Vagina (tissue), 2 donors: Measurements from ENCODE around the gene ASGR2. TPM values are rescaled to one million over a fixed set of nuclear protein-coding genes. Genes with fewer than 3 reads are reported as not detected.
"Not testable (repeated sequence)": the region's sequence is repeated elsewhere in the genome, so short reads cannot be mapped to it uniquely, and the experiment has no call there.

Source experiments
- DNase-seq, 2 donors: peaks; one replicate each; pipeline ENCODE4 v3.0.0-alpha.2; 2017; ENCODE audit errors: extremely low spot score in 2 of 2
- H3K27ac ChIP-seq: fragments of 200-600 bp; sonication (generic); one replicate; pipeline ENCODE4 v1.5.1; 2019
- H3K27me3 ChIP-seq: fragments of 200-600 bp; sonication (generic); one replicate; pipeline ENCODE4 v1.5.1; 2019
- H3K36me3 ChIP-seq, 2 donors: fragments of 200-600 bp; sonication (generic); one replicate each; pipeline ENCODE4 v1.5.1; 2017 to 2019
- H3K4me1 ChIP-seq: fragments of 200-600 bp; sonication (generic); one replicate; pipeline ENCODE4 v1.5.1; 2019
- H3K4me3 ChIP-seq, 2 donors: fragments of 200-600 bp; sonication (generic); 1 replicate in 1 of 2; 2 replicates in 1 of 2; pipeline ENCODE4 v1.5.1; 2016 to 2019
- H3K9me3 ChIP-seq: fragments of 200-600 bp; sonication (generic); one replicate; pipeline ENCODE4 v1.5.1; 2019
- POLR2A ChIP-seq, 2 donors: fragments of 450-650 bp; IDR thresholded peaks; one replicate each; pipeline ENCODE4 v1.6.1; 2017; ENCODE audit warnings: antibody characterized with exemption in 2 of 2, mild to moderate bottlenecking in 2 of 2, moderate library complexity in 2 of 2
- POLR2AphosphoS5 ChIP-seq, 2 donors: sonication (generic); formaldehyde crosslinking; IDR thresholded peaks; one replicate each; pipeline ENCODE4 v1.9.0; 2017; ENCODE audit warnings: antibody characterized with exemption in 2 of 2, mild to moderate bottlenecking in 2 of 2, low read depth in 1 of 2; ENCODE audit not compliant: insufficient read depth in 1 of 2
- intact Hi-C: fragments of 100-400 bp; cut with DNase I; formaldehyde crosslinking; loops from one replicate; pipeline ENCODE4 v1.15.1; 2023
- total RNA-seq: library from RNA; depleted of rRNA; stranded (reverse); fragments of >200 nt; gene quantifications from one replicate; pipeline ENCODE4 v1.2.3, GENCODE V29; 2016
- TF ChIP-seq, protein P1 (sequence below), 3 experiments: fragments of 450-650 bp in 2 of 3; fragments of 200-600 bp in 1 of 3; sonication (generic) in 1 of 3; IDR thresholded peaks; one replicate each; pipeline ENCODE4 v1.5.1; 2017 to 2019; ENCODE audit warnings: antibody characterized with exemption in 3 of 3, mild to moderate bottlenecking in 2 of 3, moderate library complexity in 2 of 3

The ASGR2 gene
- total RNA-seq, 1 donor from 2014 or later = 2.7 TPM

DNA sequence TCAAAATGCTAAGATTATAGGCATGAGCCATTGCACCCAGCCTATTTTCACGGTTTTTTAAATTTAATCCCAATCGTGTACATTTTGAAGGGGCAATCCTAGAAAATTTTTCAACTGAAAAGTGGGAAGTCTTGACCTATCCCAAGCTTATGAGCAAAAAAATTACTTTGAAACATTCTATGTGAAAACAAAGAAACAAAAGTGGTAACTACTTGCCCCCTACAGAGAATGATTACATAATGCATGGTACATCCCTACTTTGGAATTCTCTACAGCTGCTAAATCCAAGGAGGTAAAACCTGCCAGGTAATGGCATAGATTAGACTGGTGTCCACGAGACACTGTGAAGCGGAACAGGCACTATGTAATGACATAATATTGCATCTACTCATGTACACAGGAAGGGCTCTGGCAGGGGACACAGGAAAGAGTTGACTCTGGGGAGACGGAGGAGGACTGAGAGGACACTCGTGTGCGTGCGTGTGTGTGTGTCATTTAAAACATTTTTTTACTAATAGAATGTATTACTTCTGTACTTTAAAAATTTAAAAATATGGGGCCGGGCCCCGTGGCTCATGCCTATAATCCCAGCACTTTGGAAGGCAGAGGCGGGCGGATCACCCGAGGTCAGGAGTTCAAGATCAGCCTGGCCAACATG lies 15.7 kb downstream of the ASGR2 start:
- intact Hi-C loops = no loop called here
- TF ChIP-seq POLR2AphosphoS5 (IDR thresholded peaks at IDR 0.05; ENCODE audit: insufficient read depth in 1 of 2, low read depth in 1 of 2) = no peak
- TF ChIP-seq, protein P1, sequence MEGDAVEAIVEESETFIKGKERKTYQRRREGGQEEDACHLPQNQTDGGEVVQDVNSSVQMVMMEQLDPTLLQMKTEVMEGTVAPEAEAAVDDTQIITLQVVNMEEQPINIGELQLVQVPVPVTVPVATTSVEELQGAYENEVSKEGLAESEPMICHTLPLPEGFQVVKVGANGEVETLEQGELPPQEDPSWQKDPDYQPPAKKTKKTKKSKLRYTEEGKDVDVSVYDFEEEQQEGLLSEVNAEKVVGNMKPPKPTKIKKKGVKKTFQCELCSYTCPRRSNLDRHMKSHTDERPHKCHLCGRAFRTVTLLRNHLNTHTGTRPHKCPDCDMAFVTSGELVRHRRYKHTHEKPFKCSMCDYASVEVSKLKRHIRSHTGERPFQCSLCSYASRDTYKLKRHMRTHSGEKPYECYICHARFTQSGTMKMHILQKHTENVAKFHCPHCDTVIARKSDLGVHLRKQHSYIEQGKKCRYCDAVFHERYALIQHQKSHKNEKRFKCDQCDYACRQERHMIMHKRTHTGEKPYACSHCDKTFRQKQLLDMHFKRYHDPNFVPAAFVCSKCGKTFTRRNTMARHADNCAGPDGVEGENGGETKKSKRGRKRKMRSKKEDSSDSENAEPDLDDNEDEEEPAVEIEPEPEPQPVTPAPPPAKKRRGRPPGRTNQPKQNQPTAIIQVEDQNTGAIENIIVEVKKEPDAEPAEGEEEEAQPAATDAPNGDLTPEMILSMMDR (IDR thresholded peaks at IDR 0.05) = no peak
- no peak for TF ChIP-seq POLR2A (IDR thresholded peaks at IDR 0.05)
- Histone ChIP-seq H3K4me3 (no peak overlapping the region), H3K27me3 (no peaks in the 10 kb centered on the region), H3K4me1 (no peaks in the 10 kb centered on the region), H3K27ac (no peak overlapping the region), H3K9me3 (no peaks in the 10 kb centered on the region), H3K36me3 (no peaks in the 10 kb centered on the region)
- no peak for DNase-seq

DNA sequence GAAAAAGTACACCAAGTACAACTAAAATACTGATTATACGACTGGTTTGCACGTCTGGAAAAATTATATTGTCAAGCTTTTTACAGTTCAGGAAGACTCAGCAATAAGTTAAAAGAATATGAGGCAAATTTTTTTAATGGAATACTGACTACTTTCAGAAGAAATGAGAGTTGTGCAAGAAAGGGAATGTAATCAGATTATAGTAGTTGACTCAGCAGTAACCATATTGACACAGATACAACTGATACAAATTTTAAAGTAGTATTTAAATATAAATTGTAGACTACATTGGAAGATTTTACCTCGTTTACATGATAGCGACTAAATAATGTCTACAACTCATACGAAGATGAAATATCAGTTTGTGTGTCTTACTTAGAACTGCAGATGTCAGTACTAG lies 16.7 kb downstream of the ASGR2 start:
- no peak overlapping the region for H3K4me3 ChIP-seq
- H3K27ac ChIP-seq = no peak overlapping the region
- intact Hi-C loops = no loop called here
- no peaks in the 10 kb centered on the region for H3K4me1 ChIP-seq
- H3K27me3 ChIP-seq = no peaks in the 10 kb centered on the region
- TF ChIP-seq POLR2A (IDR thresholded peaks at IDR 0.05) (no peak), POLR2AphosphoS5 (IDR thresholded peaks at IDR 0.05; ENCODE audit: insufficient read depth in 1 of 2, low read depth in 1 of 2) (no peak)
- TF ChIP-seq, protein P1 (IDR thresholded peaks at IDR 0.05) = no peak
- H3K9me3 ChIP-seq = no peaks in the 10 kb centered on the region
- no peak for DNase-seq
- H3K36me3 ChIP-seq = no peaks in the 10 kb centered on the region

DNA sequence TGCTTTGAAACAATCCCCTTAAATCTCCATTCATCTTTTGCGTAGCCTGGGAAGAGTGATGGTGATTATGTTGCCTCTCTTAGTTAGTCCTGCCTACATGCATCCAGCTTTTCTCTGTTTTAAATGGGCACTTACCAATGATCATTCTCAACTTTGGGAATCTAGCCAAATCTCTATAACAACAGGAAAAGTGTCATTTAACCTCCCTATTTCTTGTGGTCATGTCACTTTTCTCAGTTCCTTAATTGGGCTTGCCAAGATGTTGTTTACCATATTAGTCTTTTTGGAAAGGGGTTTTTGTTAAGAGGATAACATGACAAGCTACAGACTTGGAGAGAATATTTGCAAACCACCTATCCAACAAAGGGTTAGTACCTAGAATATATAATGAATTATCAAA lies 19.0 kb downstream of the ASGR2 start:
- Histone ChIP-seq H3K4me1 (no peaks in the 10 kb centered on the region), H3K27me3 (no peaks in the 10 kb centered on the region), H3K36me3 (no peaks in the 10 kb centered on the region), H3K9me3 (no peaks in the 10 kb centered on the region), H3K4me3 (no peak overlapping the region), H3K27ac (no peak overlapping the region)
- intact Hi-C loops = no loop called here
- TF ChIP-seq POLR2A (IDR thresholded peaks at IDR 0.05) = no peak
- TF ChIP-seq POLR2AphosphoS5 (IDR thresholded peaks at IDR 0.05; ENCODE audit: insufficient read depth in 1 of 2, low read depth in 1 of 2) = no peak
- TF ChIP-seq, protein P1 (IDR thresholded peaks at IDR 0.05) = no peak
- DNase-seq = no peak

DNA sequence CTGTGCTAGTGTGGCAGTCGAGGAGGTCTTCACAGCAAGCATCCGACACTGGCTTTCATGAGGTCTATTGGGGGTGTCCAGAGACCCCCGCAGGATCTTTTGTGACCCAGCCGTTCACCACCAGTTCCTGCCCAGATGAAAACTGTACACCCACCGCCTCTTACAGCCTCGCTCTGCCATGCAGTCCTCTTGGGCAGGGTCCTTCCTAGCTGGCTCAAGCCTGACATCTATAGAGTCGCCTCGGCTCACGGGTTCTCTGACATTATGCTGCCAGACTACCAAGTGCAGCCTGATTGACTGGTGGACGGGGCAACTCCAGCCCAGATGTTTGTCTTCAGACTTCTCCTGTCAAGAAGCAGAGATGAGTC lies 20.0 kb downstream of the ASGR2 start:
- no peaks in the 10 kb centered on the region for H3K27me3 ChIP-seq
- TF ChIP-seq POLR2A (IDR thresholded peaks at IDR 0.05) = no peak
- TF ChIP-seq, protein P1 (IDR thresholded peaks at IDR 0.05) = no peak
- no peak for TF ChIP-seq POLR2AphosphoS5 (IDR thresholded peaks at IDR 0.05; ENCODE audit: insufficient read depth in 1 of 2, low read depth in 1 of 2)
- H3K9me3 ChIP-seq = no peaks in the 10 kb centered on the region
- no peak for DNase-seq
- no peaks in the 10 kb centered on the region for H3K36me3 ChIP-seq
- intact Hi-C loops = no loop called here
- H3K27ac ChIP-seq = no peak overlapping the region
- H3K4me1 ChIP-seq = no peaks in the 10 kb centered on the region
- H3K4me3 ChIP-seq = no peak overlapping the region

DNA sequence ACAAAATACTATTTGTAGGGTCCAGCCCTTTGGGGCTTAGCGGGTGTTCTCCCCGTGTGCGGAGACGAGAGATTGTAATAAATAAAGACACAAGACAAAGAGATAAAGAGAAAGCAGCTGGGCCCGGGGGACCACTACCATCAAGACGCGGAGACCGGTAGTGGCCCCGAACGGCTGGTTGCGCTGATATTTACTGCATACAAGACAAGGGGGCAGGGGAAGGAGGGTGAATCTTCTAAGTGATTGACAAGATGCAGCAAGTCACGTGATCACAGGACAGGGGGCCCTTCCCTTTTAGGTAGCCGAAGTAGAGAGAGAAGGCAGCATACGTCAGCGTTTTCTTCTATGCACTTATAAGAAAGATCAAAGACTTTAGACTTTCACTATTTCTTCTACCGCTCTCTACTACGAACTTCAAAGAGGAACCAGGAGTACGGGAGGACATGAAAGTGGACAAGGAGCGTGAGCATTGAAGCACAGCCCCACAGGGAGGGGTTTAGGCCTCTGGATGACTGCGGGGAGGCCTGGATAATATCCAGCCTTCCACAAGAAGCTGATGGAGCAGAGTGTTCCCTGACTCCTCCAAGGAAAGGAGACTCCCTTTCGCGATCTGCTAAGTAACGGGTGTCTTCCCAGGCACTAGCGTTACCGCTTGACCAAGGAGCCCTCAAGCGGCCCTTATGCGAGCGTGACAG lies 23.2 kb downstream of the ASGR2 start:
- H3K27ac ChIP-seq, intact Hi-C loops, H3K36me3 ChIP-seq, DNase-seq, H3K4me1 ChIP-seq, H3K27me3 ChIP-seq, H3K9me3 ChIP-seq, H3K4me3 ChIP-seq: not testable (repeated sequence)

DNA sequence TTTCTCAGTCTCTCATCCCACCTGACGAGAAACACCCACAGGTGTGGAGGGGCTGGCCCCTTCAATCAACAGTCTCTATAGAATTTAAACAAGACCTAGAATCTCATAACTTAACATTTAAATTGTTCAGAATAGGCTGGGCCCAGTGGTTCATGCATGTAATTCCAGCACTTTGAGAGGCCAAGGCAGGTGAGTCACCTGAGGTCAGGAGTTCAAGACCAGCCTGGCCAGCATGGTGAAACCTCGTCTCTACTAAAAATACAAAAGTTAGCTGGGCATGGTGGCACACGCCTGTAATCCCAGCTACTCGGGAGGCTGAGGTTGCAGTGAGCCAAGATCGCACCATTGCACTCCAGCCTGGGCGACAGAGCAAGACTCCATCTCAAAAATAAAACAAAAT lies 25.1 kb downstream of the ASGR2 start:
- intact Hi-C loops, DNase-seq, H3K4me3 ChIP-seq: not testable (repeated sequence)

DNA sequence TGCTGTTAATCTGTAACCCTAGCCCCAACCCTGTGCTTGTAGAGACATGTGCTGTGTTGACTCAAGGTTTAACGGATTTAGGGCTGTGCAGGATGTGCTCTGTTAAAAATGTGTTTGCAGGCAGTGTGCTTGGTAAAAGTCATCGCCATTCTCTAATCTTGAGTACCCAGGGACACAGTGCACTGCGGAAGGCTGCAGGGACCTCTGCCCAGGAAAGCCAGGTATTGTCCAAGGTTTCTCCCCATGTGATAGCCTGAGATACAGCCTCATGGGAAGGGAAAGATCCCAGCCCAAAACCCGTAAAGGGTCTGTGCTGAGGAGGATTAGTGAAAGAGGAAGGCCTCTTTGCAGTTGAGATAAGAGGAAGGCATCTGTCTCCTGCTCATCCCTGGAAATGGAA lies 26.2 kb downstream of the ASGR2 start:
- H3K27ac ChIP-seq, H3K9me3 ChIP-seq, DNase-seq, H3K36me3 ChIP-seq, H3K27me3 ChIP-seq, H3K4me1 ChIP-seq, H3K4me3 ChIP-seq, intact Hi-C loops: not testable (repeated sequence)

More for the DNA sequence above, 25.1 kb downstream of the ASGR2 start:
- H3K4me1 ChIP-seq, H3K9me3 ChIP-seq, H3K36me3 ChIP-seq, H3K27me3 ChIP-seq, H3K27ac ChIP-seq: not testable (repeated sequence)
